Right lobe of liver (tissue), 4 donors: ENCODE data around the gene CC2D1A.
"Not testable (repeated sequence)": the region's sequence is repeated elsewhere in the genome, so short reads cannot be mapped to it uniquely, and the experiment has no call there.

Source experiments
- POLR2A ChIP-seq: fragments of 450-650 bp; IDR thresholded peaks from one replicate; pipeline ENCODE4 v1.6.1; 2017; ENCODE audit warnings: antibody characterized with exemption, mild to moderate bottlenecking
- TF ChIP-seq, protein P1 (sequence below), 4 donors: fragments of 200-600 bp in 3 of 4; fragments of 450-650 bp in 1 of 4; IDR thresholded peaks; one replicate each; pipeline versions ENCODE4 v1.5.1 to v1.8.0; 2016 to 2022; ENCODE audit warnings: antibody characterized with exemption in 4 of 4, mild to moderate bottlenecking in 2 of 4
- donor health status: DM: no; HTN: no; CAD: no.
- donor health status: DM: no; HTN: no; CAD: no.
- donor health status: DM: no; HTN: yes; CAD: no.

DNA sequence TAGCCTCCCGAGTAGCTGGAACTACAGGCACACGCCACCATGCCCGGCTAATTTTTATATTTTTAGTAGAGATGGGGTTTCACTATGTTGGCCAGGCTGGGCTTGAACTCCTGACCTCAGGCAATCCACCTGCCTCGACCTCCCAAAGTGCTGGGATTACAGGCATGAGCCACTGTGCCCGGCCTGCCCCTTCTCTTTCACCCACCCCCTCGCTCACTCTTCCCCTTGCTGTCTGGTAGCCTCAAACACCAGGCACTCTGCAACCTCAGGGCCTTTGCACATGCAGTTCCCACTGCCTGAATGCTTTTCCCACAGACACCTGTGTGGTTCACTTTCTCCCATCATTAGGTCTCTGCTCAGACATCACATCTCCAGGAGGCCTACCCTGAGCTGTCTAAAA is 16.1 kb downstream of the CC2D1A start:
- TF ChIP-seq, protein P1, sequence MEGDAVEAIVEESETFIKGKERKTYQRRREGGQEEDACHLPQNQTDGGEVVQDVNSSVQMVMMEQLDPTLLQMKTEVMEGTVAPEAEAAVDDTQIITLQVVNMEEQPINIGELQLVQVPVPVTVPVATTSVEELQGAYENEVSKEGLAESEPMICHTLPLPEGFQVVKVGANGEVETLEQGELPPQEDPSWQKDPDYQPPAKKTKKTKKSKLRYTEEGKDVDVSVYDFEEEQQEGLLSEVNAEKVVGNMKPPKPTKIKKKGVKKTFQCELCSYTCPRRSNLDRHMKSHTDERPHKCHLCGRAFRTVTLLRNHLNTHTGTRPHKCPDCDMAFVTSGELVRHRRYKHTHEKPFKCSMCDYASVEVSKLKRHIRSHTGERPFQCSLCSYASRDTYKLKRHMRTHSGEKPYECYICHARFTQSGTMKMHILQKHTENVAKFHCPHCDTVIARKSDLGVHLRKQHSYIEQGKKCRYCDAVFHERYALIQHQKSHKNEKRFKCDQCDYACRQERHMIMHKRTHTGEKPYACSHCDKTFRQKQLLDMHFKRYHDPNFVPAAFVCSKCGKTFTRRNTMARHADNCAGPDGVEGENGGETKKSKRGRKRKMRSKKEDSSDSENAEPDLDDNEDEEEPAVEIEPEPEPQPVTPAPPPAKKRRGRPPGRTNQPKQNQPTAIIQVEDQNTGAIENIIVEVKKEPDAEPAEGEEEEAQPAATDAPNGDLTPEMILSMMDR (IDR thresholded peaks at IDR 0.05): not testable (repeated sequence)
- not testable (repeated sequence) for TF ChIP-seq POLR2A
